Fibroblast of skin of scalp (primary cell): Measurements from ENCODE around the gene DIP2C.
"Not testable (repeated sequence)": the region's sequence is repeated elsewhere in the genome, so short reads cannot be mapped to it uniquely, and the experiment has no call there.

Experiments used
- DNase-seq: peaks from one replicate; pipeline ENCODE4 v3.0.0-alpha.2; 2013

Gene DIP2C

DNA sequence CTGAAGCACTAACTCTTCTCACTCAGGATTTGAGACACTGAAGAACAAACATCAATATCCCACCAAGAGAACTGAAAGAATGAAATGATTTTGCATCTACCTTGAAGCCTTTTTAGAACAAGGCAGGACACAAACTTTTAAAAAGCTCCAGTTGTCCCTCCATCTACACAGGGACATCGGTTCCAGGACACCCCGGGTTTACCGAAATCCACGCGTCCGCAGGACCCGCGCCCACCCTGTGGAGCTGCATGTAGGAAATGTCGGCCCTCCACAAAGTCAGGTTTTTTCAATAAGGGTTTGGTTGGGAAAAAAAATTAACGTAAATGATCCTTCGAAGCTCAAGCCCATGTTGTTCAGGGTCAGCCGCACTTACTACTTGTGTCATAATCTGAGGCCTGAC is 94.0 kb downstream of the DIP2C start:
- no peak for DNase-seq

DNA sequence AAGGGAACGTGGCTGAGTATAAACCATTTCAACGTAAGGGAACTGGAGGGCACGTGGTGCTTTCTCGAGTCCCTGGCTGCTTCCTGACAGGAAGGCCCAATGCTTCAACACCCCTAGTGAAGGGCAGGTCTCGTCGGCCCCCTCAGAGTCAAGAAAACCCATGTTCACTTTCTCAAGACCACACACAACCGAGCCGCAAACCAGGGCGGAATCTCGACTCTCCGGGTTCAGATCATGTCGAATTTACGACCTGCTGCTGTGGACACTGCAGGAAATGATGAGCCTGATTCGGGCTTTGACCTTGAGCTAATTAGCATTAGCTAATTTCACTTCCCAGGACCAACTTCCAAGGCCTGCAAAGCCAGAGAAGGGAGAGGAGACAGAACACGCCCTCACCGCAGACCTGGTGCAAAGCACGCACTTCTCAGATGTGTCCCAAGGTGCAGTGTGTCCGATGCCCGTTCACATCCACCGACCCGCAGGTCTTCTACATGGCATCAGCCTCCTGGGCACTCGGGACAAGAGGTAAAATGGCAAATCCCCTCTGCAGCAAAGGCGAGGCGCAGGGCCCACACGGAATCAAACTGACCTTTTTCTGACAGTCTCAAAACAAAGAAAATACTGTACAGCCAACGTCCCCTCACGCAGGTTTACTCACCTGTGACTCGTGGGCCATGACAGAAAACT is 94.7 kb downstream of the DIP2C start:
- DNase-seq, result no peak

DNA sequence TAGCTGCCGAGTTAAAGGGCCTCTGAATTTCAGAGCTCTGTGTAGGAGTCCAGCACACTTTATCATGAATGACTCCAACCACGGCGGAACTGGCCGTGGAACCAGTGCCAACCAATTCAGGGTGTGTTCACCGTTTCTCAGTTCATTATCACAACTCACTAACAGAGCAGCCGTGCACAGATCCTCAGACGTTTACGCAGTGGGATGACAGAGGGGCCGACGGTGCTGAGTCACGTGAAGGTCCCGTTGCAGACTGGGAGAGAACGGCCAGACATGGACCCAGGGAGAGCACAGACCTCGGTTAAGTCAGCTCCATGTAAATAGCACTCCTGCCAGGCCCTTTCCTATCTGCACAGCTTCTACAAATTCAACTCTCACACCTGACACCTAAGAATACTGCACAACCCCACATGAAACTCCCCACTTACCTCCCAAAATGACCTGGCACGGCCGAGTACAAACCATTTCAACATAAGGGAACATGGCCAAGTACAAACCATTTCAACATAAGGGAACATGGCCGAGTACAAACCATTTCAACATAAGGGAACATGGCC is 95.5 kb downstream of the DIP2C start:
- DNase-seq, result no peak

DNA sequence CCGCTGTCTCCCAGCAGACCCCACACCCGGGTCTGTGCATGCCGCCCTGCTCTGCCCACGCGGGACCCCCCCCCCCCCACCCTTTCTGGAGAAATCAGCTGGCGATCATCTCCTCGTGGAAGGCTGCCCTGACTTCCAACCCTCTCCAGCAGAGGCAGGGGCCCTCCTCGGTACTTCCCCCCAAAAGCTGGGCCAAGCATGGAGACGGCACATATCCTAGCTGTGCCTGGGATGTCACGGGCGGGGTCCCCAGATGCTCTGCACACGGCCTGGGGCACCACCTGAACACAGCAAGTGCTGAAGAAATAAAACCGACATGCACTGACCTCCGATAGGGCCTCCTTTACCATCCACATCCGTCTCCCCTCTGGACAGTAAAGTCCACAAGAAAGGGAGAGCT is 96.0 kb downstream of the DIP2C start:
- DNase-seq, result no peak

DNA sequence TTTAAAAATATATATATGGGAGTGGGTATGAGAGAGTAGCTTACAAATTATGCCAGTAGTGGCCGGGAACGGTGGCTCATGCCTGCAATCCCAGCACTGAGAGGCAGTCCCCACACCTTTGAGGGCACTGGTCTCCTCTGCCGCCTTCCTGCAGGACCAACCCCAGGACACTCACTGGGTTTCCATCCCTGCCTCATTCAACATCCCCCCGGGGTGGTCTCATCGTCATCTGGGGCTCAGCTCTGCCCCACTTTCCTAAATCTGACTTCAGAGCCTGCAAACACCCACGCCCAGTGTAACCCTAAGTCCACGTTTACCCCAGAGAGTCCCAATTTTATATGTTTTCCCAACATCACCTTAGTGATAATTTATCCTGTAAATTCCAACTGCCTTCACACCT is 96.5 kb downstream of the DIP2C start:
- DNase-seq, result no peak

DNA sequence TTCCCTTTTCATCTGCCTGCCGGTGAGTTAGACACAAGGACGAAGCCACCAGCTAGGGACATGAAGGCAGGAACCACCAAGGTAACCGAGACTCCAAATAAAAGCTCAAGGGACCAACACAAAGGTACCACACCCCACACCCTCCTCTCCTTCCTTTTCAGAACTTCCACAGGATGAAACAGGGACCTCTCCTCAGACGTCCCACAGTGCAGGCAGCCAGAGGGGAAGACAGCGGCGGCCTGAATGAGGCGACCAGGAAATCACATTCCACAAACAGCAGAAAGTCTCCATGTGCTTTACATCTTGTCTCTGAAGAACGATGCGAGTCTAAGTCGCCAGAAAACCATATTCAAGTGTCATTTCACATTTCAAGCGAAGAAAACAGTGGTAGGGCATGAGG is 97.8 kb downstream of the DIP2C start:
- no peak for DNase-seq

DNA sequence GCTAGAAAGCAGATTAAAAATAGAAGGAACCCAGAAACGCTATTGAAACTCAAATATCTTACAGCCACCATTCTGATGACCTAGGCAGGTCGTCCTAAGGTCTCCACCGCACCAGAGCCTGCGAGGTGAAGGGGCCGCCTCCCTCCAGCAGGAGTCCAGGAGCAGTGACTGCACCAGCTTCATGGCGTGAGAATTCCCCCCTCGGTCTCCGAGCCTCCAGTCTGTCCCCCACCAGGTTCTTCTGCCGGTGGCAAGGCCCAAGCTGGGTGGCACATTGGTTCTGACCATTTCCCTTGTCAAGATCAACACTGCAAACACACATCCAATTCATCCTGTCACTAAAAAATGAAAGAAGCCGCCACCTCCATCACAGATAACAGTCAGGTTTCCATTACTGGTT is 98.7 kb downstream of the DIP2C start:
- DNase-seq, result no peak

DNA sequence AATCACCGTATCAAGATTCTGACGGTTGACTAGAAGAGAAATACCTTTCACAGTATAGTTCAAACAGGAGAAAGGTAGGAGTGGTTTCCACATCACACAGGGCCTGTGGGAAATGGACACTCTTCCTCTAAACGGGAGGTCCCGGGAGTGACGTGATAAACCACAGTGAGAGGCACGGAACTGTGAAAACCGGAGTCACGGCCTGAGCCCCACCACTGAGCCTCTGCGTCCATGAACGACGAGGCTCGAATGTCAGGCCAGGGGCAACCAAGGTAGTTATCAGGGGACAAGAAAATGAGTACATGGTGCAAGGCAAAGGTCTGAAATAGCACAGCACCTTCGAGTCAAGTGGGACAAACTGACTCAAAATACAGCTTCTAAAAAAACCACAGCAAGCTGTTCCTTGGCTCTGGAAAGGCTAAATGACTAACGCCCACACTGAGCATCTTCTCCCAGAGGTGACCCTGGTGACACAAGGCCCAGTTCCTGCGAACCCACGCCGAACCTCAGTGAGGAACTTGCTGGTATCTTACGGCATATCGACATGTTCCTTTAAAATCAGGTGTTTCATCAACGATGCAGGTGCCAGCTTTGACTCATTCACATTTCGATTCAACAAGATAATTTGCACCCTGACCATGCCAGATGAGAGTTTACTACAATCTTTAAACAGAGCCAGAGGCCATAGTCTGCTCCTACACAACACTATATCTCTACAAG is 99.3 kb downstream of the DIP2C start:
- no peak for DNase-seq

DNA sequence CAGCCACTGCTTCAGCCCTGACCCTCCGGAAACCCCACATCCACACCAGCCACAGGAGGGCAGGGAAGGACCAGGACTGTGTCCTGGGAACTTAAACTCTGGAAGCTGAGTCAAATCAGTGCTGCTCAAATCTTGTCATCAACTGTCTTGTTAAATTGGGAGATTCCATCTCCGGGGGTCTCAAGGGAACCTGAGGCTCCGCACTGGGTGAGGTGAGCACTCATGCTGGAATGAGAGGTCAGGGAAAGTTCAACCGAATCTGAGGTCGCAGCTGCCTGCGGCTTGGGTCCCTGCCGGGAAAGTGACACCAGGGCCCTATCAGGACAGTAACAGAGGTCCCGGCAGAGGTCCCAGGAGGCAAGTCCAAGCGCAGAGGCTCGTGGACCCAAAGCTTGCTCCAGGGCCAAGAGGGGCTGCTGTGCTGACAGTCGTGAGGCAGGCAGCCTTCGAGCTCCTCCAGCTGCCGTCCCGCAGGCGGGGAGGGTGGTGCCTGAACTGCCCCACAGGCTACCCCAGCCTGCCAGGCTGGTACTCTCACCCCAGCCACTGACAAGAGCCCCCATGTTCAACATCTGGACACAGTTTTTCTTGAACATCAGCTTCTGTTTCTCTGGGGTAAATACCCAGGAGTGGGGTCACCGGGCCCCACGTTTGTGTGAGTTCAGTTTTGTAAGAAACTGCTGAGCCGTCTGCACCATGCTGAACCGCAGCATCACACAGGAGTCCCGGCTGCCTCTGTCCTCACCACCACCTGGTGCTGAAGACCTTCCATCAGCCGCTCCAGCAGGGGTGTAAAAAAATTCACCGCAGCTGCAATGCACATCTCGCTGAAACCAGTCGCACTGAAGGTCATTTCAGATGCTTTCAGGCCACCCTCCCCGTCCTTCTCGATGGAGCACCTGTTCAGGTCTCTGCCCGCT is 101.0 kb downstream of the DIP2C start:
- peak; percentile 90 for DNase-seq

DNA sequence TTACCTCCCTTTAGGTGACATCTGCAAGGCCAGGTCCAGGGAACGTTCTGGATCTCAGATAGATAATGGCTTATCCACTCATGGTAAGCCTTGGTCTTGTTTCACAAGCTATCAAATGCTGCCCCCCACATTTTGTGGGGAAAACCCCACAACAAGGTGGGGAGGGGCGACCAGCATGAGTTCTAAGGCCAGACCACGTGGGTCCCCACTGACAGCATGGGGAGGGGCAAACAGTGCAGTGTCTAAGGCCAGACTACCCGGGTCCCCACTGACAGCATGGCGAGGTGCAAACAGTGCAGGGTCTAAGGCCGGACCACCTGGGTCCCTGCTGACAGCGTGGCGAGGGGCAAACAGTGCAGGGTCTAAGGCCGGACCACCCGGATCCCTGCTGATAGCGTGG is 102.8 kb downstream of the DIP2C start:
- no peak for DNase-seq

DNA sequence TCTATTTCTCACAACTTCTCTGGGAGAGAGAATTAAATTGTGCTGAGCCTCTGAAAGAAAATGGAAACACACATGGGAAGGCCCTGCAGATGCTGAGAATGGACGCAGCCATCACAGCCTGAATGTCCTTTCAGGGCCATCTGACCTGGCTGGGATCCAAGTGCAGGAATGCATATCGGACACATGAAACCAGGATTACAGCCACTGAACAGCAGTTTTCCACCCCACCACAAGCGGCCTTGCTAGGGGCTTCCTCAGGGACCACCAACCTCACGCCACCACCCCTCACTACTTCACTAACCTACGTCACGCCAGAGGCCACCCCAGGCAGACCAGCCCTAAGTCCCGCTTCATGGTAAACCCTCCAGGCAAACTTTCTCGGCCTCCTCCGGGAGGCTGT is 103.3 kb downstream of the DIP2C start:
- no peak for DNase-seq

DNA sequence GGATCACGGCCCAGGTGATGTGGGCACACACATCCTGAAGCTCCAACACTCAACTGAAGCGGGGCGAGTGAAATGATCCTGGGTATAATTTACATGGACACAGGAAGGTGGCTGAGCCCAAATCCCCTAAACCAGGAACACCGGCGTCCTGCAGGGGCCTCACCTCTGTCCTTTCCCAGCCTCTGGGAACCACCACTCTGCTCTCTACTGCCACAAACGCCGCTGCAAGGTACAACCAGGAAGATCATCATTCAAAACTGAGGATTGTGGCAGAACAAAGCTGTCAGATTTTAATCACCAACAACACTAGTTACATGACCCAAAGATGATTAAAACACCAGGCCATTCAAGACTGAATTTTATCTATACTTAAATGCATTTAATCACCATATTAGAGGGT is 104.0 kb downstream of the DIP2C start:
- no peak for DNase-seq

DNA sequence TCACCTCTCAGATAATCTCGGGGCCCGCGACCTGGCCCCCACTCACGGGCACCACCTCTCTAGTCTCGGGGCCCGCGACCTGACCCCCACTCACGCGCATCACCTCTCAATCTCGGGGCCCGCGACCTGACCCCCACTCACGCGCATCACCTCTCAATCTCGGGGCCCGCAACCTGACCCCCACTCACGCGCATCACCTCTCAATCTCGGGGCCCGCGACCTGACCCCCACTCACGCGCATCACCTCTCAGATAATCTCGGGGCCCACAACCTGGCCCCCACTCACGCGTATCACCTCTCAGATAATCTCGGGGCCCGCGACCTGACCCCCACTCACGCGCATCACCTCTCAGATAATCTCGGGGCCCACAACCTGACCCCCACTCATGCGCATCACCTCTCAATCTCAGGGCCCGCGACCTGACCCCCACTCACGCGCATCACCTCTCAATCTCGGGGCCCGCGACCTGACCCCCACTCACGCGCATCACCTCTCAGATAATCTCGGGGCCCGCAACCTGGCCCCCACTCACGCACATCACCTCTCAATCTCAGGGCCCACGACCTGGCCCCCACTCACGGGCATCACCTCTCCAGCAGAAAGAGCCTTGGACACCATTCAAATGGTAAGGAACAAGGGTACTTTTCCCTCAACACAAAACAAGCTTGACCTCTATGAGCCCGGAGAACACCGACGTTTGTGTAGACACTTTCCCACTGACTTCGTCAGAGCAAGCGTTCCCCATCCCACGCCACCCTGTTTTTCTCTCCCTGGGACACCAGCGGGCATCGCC is 104.8 kb downstream of the DIP2C start:
- DNase-seq, result not testable (repeated sequence)

DNA sequence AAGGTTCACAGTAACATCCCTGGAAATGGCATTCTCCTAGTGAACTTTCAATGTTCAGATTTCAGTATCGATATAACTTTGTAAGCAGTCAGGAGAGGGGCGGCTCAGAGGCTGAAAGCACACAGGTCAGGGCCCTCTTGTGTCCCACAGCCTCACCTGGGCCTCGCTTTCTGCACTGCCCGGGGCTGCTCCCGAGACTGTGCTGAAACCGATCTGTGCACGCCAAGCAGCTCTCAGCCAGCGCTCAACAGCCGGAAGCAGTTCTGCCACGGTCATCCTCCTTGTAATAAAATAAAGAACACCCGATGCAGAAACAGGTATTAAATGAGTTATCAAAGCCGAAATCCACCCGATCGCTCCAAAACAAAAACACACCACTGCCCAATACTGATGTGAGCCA is 106.0 kb downstream of the DIP2C start:
- no peak for DNase-seq

DNA sequence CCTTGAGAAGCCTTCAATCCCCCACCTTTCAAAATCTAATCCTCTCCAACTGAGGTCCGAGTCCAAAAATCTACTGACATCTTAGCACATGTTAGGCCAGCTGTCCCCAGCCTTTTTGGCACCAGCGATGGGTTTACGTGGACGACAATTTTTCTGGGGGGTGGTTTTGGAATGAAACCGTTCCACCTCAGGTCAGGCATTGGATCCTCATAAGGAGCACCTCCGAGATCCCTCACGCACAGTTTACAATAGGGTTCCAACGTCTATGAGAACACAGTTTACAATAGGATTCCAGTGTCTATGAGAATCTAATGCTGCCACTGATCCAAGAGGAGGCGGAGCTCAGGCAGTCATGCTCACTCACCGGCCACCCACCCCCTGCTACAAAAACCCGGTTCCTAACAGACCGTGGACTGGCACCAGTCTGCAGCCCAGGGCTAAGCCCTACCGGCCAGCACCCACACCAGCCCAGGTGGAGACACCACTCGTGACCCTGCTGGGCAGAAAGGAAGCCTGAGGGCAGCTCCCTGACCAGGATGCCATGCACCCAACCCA is 107.6 kb downstream of the DIP2C start:
- DNase-seq, result no peak

DNA sequence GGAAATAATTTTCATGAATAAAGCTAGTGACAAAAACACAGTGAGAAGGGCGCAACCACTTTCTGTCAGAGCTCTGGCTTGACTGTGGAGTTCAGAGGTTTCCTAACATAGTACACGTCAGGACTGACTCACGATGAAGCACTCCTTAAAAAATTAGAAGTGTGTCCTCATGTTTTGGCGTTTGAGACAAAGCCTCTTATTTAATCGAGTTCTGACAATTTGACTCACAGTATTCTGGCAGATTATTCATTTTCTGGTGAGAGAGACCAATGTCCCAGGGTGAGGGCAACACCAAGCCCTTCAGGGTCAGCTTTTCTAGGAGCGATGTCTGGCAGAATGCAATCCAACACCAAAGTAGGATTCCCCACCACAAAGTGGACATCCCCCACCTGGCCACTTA is 108.7 kb downstream of the DIP2C start:
- DNase-seq, result peak; percentile 80

DNA sequence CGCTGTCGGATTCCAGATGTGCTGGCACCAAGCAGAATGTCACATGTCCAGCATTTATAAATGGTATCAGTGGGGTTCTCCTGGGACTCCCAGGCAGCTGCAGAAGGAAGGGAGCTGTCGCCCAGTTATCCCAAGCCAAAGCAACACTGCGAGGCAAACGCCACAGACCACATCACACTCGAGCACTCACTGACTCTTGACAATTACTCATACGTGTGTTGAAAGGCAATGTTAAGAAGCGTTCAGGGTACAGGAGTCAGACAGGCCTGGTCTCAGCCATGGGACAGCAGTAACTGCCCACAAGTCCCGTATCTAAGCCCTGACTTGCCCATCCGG is 113.4 kb downstream of the DIP2C start:
- peak; percentile 34 for DNase-seq

DNA sequence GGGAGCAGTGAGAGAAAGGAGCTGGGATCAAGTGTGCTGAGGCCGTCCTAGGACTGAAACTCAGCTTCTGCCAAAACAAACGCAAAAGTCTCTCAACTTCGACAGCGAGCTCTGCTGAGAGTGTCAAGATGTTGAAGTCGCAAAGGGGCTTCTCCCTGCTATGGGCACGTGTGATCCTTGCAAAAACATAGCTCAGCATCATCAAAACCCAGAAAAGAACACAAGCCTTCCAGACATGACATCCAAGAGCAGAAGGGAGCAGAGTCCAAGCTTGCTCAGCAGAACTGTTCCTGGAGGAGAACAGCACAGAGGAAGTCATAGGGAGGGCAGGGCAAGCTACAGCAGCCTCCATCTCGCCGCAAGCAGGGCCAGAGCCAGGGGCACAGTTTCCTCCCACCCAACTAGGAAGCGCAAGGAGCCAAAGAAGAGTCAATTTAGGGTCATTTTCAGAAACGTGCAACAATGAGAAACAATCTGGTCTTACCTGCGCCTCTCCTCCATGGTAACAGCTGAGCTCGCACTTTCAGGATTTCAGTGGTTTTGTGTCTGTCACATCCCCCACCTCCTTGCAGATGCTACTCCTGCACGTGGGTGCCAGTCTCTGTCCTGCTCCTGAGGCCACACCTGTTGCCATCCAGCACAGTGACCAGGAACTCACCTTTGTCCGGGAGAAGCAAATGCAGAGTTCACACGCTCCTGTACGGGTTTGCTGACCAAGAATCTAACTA is 113.9 kb downstream of the DIP2C start:
- DNase-seq, result no peak

DNA sequence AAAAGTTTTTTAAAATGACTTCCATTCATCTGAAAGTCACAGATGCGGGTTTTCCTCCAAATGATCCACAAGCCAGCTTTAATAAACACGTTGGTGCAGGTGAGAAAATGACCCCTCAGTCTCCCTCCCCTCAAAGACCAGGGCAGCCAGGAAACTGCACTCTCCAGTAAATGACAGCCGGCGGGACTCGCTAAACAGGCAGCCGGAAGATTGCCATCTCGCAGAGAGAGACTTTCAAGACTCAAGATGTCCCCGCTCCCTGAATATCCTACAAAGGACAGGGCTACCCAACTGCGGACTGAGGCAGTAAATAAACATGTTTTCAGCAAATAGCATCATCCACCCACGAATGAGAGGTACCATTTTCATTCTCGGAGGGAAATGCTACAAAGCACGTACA is 116.8 kb downstream of the DIP2C start:
- DNase-seq, result no peak

DNA sequence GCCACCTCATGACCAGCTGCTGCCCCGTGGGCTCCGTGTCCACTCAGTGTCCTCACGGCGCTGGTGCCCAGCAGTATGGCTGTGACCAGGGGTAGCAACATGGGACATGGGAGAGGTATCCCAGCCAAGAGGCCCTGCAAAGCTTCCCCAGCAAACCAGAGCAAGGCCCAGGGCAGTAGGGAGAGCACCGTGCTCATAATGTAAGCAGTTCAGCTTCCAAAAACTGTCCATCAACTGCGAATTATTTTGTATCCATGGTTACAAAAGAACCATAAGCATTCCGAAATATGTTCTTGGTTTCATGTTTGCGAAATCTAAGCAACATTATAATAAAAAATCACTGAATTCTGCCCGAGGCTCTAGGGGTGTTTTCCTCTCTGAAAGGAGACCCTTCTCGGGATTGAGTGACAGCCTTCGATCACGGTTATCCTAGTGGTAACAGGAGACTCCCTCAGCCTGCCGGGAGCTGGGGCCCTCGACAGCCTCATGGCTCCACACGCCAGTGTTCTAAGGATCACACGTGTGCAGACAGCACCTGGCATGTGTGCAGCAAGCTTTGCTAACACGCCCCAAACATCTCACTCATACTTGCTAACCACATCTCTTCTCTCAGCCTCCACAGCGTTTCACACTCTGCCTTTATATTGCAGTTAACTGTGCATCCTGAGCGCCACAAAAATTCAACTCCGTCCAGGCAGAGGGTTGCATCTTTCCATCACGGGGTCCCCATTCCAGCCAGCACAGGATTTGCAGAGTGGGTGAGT is 117.6 kb downstream of the DIP2C start:
- DNase-seq, result peak; percentile 55

DNA sequence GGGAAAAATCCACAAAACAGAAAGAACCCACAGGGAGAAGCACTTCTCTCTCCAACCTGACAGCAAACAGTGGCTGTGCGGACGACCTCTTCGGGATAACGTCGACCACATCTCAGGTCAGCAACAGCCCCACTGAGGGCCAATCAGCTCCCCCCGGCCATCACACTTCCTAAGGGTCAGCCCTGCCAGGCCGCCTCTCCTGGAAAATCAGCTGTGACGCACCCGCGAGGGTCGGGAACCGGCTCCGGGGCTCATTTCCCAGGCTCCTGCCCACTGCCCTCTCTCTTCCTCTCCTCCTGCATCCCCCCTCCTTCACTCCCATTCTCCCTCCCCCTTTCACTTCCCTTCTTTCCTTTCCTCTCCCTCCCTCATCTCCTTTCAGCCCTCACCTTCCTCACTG is 118.3 kb downstream of the DIP2C start:
- DNase-seq, result no peak
